K562 (cell line): ENCODE data around the gene DPAGT1. TPM values are rescaled to one million over a fixed set of nuclear protein-coding genes. Genes with fewer than 3 reads are reported as not detected.

ENCODE experiments used
- CCNT2 ChIP-seq: IDR thresholded peaks from 2 replicates; pipeline ENCODE4 v1.6.1; 2011; ENCODE audit warnings: borderline replicate concordance, low read depth, mild to moderate bottlenecking, moderate library complexity, mixed read lengths, low read length; ENCODE audit not compliant: insufficient read length; ENCODE audit errors: extremely low read depth
- MTA2 ChIP-seq: fragments of 450-650 bp; IDR thresholded peaks from 2 replicates; pipeline ENCODE4 v1.6.1; 2016; ENCODE audit warnings: low read depth
- POLR2B ChIP-seq: fragments of 450-650 bp; IDR thresholded peaks from 2 replicates; pipeline ENCODE4 v1.6.1; 2018; ENCODE audit warnings: low read depth; ENCODE audit not compliant: partially characterized antibody
- PURB ChIP-seq: sonication (generic); formaldehyde crosslinking; IDR thresholded peaks from 2 replicates; pipeline ENCODE4 v1.9.0; 2021; ENCODE audit warnings: low read depth, mild to moderate bottlenecking, missing genetic modification reagents
- SAFB2 ChIP-seq: fragments of 200-400 bp; formaldehyde crosslinking; IDR thresholded peaks from 2 replicates; pipeline ENCODE4 v1.6.1; 2018; ENCODE audit warnings: borderline replicate concordance, low read length, low read depth, moderate library complexity; ENCODE audit not compliant: severe bottlenecking
- ZNF408 ChIP-seq: fragments of 250-450 bp; sonication (Bioruptor Pico); IDR thresholded peaks from 2 replicates; pipeline ENCODE4 v1.4.0; 2020; ENCODE audit warnings: low read depth, mild to moderate bottlenecking, moderate library complexity
- polyA plus RNA-seq, 8 experiments: library from polyadenylated mRNA; depleted of rRNA in 4 of 8; stranded (reverse) in 5 of 8; unstranded in 3 of 8; fragments of >200 nt; fragmentation: Nextera tagmentation in 2 of 8; fragmentation: Illumina TruSeq in 1 of 8; extraction: Ambion mirVana in 2 of 8; extraction: Trizol in 1 of 8; gene quantifications; 2 replicates each; pipeline versions ENCODE4 v1.2.1 to v1.2.3, GENCODE V29; 2011 to 2014; ENCODE audit warnings: inconsistent platforms in 1 of 8, missing spikeins in 1 of 8
- total RNA-seq, 7 experiments: library from RNA; depleted of rRNA in 6 of 7; stranded (reverse); fragments of >200 nt in 6 of 7; fragmentation: Illumina TruSeq in 2 of 7; extraction: Trizol in 2 of 7; gene quantifications; 2 replicates each; pipeline versions ENCODE4 v1.2.1 to v1.2.3, GENCODE V29; 2011 to 2021; ENCODE audit warnings: low replicate concordance in 1 of 7
- TF ChIP-seq, protein P1 (sequence below): fragments of 250-450 bp; sonication (Bioruptor Pico); IDR thresholded peaks from 2 replicates; pipeline ENCODE4 v1.5.0; 2021
- TF ChIP-seq, protein P2 (sequence below): IDR thresholded peaks from 2 replicates; pipeline ENCODE4 v1.6.1; 2011; ENCODE audit not compliant: insufficient read length; ENCODE audit errors: extremely low read depth
- TF ChIP-seq, protein P3 (sequence below), 2 experiments: fragments of 150-350 bp in 1 of 2; IDR thresholded peaks; 2 replicates each; pipeline ENCODE4 v1.6.1; 2012 to 2016; ENCODE audit warnings: low read depth in 2 of 2, low read length in 2 of 2, mild to moderate bottlenecking in 1 of 2, moderate library complexity in 1 of 2
- TF ChIP-seq, protein P4 (sequence below): fragments of 150-350 bp; conservative IDR thresholded peaks from 2 replicates; pipeline ENCODE4 v1.6.1; 2014; ENCODE audit warnings: low read length
- TF ChIP-seq, protein P5 (sequence below): sonication (generic); formaldehyde crosslinking; IDR thresholded peaks from 2 replicates; pipeline ENCODE4 v1.8.1; 2023; ENCODE audit warnings: missing genetic modification reagents, mild to moderate bottlenecking, borderline replicate concordance

DPAGT1 gene
- total and polyA plus RNA-seq, 9 of the 15 experiments (the other 6 are each of a cell fraction or from before 2014, with no cell fraction given), result 29.9 to 135 (median 85.0) TPM

DNA sequence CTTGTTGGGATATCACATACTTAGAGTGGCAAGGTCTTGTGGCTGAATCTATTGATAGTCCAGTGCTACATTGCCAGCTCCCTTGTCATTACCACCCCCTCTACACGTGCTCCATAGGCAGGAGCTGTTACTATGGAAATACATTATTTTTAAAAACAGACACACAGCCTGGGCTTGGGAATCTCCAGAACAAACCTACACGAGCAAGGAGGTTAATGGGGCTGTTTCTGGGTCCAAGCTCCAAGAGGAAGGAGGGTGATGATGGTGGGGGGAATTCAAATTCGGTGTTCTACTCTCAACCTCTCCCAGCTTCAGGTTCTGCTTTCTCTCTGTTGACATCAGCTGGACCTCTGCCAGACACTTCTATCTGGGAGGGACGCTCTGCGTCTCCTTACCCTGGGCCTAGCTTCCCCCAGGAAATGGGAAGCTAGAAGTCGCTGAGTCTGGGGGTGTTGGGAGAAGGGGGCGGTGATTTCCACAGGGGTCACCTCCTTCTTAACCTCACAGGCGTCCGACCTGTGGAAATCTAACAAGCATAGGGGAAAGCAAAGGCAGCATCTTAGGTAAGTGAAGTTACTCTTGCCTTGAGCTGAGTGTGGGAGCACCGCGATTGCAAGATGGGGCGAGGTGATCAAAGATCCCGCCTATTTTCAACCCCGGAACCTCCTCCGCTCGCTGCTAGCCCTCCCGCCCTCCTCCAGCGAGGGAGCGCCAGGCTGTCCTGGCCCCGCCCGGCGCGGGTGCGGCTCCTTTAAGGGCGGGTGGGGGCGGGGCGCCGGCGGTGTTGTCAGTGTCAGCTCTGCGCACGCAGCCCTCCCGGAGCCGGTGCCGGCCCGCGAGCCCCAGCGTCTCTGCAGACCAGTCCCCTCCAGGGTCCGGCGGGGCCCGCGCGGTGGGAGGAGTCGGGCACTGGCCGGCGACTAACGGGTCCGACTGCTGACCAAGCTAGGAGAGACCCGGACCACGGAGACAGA is 5.2 kb upstream of the DPAGT1 start, which contains the start of gene C2CD2L (continued):
- TF ChIP-seq, protein P1, sequence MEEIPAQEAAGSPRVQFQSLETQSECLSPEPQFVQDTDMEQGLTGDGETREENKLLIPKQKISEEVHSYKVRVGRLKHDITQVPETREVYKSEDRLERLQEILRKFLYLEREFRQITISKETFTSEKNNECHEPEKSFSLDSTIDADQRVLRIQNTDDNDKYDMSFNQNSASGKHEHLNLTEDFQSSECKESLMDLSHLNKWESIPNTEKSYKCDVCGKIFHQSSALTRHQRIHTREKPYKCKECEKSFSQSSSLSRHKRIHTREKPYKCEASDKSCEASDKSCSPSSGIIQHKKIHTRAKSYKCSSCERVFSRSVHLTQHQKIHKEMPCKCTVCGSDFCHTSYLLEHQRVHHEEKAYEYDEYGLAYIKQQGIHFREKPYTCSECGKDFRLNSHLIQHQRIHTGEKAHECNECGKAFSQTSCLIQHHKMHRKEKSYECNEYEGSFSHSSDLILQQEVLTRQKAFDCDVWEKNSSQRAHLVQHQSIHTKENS (CRISPR knock-in tag), result no peak
- TF ChIP-seq PURB (no peak), MTA2 (no peak), POLR2B (peak; percentile 80), CCNT2 (peak; percentile 72), SAFB2 (no peak), ZNF408 (CRISPR knock-in tag) (no peak)
- TF ChIP-seq, protein P2, sequence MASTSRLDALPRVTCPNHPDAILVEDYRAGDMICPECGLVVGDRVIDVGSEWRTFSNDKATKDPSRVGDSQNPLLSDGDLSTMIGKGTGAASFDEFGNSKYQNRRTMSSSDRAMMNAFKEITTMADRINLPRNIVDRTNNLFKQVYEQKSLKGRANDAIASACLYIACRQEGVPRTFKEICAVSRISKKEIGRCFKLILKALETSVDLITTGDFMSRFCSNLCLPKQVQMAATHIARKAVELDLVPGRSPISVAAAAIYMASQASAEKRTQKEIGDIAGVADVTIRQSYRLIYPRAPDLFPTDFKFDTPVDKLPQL, result no peak
- TF ChIP-seq, protein P3, sequence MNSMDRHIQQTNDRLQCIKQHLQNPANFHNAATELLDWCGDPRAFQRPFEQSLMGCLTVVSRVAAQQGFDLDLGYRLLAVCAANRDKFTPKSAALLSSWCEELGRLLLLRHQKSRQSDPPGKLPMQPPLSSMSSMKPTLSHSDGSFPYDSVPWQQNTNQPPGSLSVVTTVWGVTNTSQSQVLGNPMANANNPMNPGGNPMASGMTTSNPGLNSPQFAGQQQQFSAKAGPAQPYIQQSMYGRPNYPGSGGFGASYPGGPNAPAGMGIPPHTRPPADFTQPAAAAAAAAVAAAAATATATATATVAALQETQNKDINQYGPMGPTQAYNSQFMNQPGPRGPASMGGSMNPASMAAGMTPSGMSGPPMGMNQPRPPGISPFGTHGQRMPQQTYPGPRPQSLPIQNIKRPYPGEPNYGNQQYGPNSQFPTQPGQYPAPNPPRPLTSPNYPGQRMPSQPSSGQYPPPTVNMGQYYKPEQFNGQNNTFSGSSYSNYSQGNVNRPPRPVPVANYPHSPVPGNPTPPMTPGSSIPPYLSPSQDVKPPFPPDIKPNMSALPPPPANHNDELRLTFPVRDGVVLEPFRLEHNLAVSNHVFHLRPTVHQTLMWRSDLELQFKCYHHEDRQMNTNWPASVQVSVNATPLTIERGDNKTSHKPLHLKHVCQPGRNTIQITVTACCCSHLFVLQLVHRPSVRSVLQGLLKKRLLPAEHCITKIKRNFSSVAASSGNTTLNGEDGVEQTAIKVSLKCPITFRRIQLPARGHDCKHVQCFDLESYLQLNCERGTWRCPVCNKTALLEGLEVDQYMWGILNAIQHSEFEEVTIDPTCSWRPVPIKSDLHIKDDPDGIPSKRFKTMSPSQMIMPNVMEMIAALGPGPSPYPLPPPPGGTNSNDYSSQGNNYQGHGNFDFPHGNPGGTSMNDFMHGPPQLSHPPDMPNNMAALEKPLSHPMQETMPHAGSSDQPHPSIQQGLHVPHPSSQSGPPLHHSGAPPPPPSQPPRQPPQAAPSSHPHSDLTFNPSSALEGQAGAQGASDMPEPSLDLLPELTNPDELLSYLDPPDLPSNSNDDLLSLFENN (IDR thresholded peaks at IDR 0.05; ENCODE audit: low read depth in 2 of 2, low read length in 2 of 2), result no peak
- TF ChIP-seq, protein P4, sequence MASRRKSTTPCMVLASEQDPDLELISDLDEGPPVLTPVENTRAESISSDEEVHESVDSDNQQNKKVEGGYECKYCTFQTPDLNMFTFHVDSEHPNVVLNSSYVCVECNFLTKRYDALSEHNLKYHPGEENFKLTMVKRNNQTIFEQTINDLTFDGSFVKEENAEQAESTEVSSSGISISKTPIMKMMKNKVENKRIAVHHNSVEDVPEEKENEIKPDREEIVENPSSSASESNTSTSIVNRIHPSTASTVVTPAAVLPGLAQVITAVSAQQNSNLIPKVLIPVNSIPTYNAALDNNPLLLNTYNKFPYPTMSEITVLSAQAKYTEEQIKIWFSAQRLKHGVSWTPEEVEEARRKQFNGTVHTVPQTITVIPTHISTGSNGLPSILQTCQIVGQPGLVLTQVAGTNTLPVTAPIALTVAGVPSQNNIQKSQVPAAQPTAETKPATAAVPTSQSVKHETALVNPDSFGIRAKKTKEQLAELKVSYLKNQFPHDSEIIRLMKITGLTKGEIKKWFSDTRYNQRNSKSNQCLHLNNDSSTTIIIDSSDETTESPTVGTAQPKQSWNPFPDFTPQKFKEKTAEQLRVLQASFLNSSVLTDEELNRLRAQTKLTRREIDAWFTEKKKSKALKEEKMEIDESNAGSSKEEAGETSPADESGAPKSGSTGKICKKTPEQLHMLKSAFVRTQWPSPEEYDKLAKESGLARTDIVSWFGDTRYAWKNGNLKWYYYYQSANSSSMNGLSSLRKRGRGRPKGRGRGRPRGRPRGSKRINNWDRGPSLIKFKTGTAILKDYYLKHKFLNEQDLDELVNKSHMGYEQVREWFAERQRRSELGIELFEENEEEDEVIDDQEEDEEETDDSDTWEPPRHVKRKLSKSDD, result no peak
- TF ChIP-seq, protein P5, sequence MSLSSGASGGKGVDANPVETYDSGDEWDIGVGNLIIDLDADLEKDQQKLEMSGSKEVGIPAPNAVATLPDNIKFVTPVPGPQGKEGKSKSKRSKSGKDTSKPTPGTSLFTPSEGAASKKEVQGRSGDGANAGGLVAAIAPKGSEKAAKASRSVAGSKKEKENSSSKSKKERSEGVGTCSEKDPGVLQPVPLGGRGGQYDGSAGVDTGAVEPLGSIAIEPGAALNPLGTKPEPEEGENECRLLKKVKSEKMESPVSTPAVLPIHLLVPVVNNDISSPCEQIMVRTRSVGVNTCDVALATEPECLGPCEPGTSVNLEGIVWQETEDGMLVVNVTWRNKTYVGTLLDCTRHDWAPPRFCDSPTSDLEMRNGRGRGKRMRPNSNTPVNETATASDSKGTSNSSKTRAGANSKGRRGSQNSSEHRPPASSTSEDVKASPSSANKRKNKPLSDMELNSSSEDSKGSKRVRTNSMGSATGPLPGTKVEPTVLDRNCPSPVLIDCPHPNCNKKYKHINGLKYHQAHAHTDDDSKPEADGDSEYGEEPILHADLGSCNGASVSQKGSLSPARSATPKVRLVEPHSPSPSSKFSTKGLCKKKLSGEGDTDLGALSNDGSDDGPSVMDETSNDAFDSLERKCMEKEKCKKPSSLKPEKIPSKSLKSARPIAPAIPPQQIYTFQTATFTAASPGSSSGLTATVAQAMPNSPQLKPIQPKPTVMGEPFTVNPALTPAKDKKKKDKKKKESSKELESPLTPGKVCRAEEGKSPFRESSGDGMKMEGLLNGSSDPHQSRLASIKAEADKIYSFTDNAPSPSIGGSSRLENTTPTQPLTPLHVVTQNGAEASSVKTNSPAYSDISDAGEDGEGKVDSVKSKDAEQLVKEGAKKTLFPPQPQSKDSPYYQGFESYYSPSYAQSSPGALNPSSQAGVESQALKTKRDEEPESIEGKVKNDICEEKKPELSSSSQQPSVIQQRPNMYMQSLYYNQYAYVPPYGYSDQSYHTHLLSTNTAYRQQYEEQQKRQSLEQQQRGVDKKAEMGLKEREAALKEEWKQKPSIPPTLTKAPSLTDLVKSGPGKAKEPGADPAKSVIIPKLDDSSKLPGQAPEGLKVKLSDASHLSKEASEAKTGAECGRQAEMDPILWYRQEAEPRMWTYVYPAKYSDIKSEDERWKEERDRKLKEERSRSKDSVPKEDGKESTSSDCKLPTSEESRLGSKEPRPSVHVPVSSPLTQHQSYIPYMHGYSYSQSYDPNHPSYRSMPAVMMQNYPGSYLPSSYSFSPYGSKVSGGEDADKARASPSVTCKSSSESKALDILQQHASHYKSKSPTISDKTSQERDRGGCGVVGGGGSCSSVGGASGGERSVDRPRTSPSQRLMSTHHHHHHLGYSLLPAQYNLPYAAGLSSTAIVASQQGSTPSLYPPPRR (CRISPR knock-in tag), result no peak
